Lower lobe of right lung (tissue), 2 donors: Measurements from ENCODE around the gene PODXL. TPM values are rescaled to one million over a fixed set of nuclear protein-coding genes. Genes with fewer than 3 reads are reported as not detected.

Experiments used
- ATAC-seq, 2 donors: fragments of 200-7000 bp; cut with Tn5 transposase; one replicate each; pipeline ENCODE4 v1.9.1; 2020 to 2022; ENCODE audit warnings: mild to moderate bottlenecking in 2 of 2, moderate library complexity in 2 of 2
- DNase-seq: peaks from one replicate; pipeline ENCODE4 v3.0.0-alpha.2; 2020
- H3K27ac ChIP-seq: fragments of 200-600 bp; one replicate; pipeline ENCODE4 v1.8.0; 2022
- H3K27me3 ChIP-seq: fragments of 200-600 bp; one replicate; pipeline ENCODE4 v1.8.0; 2022; ENCODE audit warnings: low read depth
- H3K36me3 ChIP-seq: fragments of 200-600 bp; one replicate; pipeline ENCODE4 v1.8.0; 2022; ENCODE audit warnings: mild to moderate bottlenecking
- H3K4me1 ChIP-seq: fragments of 200-600 bp; one replicate; pipeline ENCODE4 v1.8.0; 2022
- H3K4me3 ChIP-seq: fragments of 200-600 bp; one replicate; pipeline ENCODE4 v1.8.0; 2022; ENCODE audit warnings: mild to moderate bottlenecking
- H3K9me3 ChIP-seq: fragments of 200-600 bp; one replicate; pipeline ENCODE4 v1.8.0; 2022
- intact Hi-C: fragments of 100-400 bp; cut with DNase I; formaldehyde crosslinking; loops from one replicate; pipeline ENCODE4 v1.11.0; 2022
- total RNA-seq: library from RNA; stranded (reverse); fragmentation: NEBNext Ultra II Directional; extraction: Animal tissue kit (Norgen Biotek cat#: 25700); gene quantifications from one replicate; pipeline ENCODE4 v1.2.1, GENCODE V29; 2021
- TF ChIP-seq, protein P1 (sequence below): fragments of 200-600 bp; IDR thresholded peaks from one replicate; pipeline ENCODE4 v1.8.0; 2022; ENCODE audit warnings: antibody characterized with exemption, mild to moderate bottlenecking
- donor health status: DM: no; HTN: yes; CAD: no; lungs with severe emphysema.

Gene PODXL
- total RNA-seq, 1 donor from 2014 or later = 116 TPM

DNA sequence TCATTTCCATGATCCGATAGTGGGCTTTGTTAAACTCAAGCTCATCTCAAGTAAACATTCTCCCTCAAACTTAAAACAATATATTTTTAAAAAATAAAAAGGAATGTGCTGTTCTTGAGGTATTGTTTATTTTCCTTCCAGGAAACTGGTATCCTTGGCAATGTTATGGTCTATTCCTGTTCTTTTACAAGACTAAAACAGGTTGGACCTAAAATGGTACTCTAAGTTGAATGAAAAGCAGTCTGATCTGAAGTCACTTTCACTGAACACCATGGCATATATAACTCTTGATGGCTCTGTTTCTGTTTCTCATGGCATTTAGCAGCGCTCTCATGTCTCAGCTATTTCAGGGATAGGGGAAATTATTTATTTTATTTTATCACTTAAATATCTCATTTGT, 70.1 kb downstream of the PODXL start:
- H3K4me3 ChIP-seq = no peak overlapping the region
- no peak for ATAC-seq
- intact Hi-C loops = no loop called here

GRCh38 chr7:131483586-131483985, 72.8 kb downstream of the PODXL start:
- peaks cover 9% of the 10 kb centered on the region for H3K36me3 ChIP-seq
- H3K4me3 ChIP-seq = no peak overlapping the region
- ATAC-seq (no peak), DNase-seq (no peak)
- intact Hi-C loops = no loop called here
- H3K27ac ChIP-seq = no peak overlapping the region
- no peaks in the 10 kb centered on the region for H3K9me3 ChIP-seq
- H3K27me3 ChIP-seq = no peaks in the 10 kb centered on the region
- TF ChIP-seq, protein P1, sequence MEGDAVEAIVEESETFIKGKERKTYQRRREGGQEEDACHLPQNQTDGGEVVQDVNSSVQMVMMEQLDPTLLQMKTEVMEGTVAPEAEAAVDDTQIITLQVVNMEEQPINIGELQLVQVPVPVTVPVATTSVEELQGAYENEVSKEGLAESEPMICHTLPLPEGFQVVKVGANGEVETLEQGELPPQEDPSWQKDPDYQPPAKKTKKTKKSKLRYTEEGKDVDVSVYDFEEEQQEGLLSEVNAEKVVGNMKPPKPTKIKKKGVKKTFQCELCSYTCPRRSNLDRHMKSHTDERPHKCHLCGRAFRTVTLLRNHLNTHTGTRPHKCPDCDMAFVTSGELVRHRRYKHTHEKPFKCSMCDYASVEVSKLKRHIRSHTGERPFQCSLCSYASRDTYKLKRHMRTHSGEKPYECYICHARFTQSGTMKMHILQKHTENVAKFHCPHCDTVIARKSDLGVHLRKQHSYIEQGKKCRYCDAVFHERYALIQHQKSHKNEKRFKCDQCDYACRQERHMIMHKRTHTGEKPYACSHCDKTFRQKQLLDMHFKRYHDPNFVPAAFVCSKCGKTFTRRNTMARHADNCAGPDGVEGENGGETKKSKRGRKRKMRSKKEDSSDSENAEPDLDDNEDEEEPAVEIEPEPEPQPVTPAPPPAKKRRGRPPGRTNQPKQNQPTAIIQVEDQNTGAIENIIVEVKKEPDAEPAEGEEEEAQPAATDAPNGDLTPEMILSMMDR = no peak
- H3K4me1 ChIP-seq = peaks cover 12% of the 10 kb centered on the region

More for the DNA sequence above, 70.1 kb downstream of the PODXL start:
- TF ChIP-seq, protein P1 = no peak
- no peaks in the 10 kb centered on the region for H3K4me1 ChIP-seq
- H3K27ac ChIP-seq = no peak overlapping the region
- H3K27me3 ChIP-seq = no peaks in the 10 kb centered on the region
- peaks cover 9% of the 10 kb centered on the region for H3K36me3 ChIP-seq
- no peaks in the 10 kb centered on the region for H3K9me3 ChIP-seq
- no peak for DNase-seq

GRCh38 chr7:131482800-131483199, 73.6 kb downstream of the PODXL start:
- ATAC-seq = no peak
- Histone ChIP-seq H3K27me3 (no peaks in the 10 kb centered on the region), H3K27ac (no peak overlapping the region), H3K36me3 (peaks cover 7% of the 10 kb centered on the region), H3K4me1 (peaks cover 12% of the 10 kb centered on the region), H3K9me3 (no peaks in the 10 kb centered on the region), H3K4me3 (no peak overlapping the region)
- intact Hi-C loops = no loop called here
- TF ChIP-seq, protein P1 = no peak
- no peak for DNase-seq

DNA sequence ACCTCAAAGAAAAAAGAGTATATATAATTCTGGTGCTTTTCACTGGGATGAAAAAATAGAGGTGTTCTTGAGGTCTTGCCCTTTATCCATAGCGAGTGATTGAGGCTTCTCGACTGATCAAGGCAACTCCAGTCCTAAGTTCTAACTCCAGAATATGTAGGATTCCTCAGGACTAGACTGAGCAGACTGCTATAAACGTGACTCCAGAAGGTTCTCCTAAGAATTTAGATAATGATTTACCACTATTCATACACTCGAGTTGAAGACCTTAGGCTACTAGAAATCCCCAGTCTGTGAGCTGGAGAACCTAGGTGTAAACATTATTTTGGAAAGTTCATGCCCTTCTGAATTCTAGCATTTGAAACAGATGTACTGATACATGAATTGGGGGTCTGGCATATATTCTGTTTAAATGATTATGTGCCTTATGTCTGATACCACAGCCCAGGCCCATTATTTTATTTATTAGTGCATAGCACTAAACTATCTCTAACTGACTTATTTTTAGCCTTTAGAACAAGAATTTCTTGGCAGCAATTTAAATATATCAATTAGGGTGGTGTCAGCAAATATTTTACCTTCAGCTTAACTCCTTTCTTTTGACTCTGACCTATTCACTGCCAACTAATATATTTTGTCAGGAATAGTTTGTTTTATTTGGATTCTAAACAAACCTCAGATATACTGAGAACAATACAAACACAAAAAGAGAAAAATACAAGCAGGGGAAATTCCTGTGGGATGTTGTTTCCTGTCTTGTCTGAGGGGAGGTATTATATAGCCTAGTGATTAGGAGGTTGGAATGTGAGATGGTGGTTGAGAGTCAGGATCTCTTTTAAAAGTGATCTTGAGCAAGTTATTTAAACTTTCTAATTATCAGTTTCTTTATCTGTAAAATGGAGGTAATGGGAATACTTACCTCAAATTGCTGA, 75.8 kb downstream of the PODXL start:
- DNase-seq (no peak), ATAC-seq (peak; percentile 55 to 74)
- no peak overlapping the region for H3K4me3 ChIP-seq
- H3K27ac ChIP-seq = no peak overlapping the region
- TF ChIP-seq, protein P1 = no peak
- no peaks in the 10 kb centered on the region for H3K9me3 ChIP-seq
- no peaks in the 10 kb centered on the region for H3K36me3 ChIP-seq
- intact Hi-C loops = no loop called here
- peaks cover 12% of the 10 kb centered on the region for H3K4me1 ChIP-seq
- no peaks in the 10 kb centered on the region for H3K27me3 ChIP-seq

GRCh38 chr7:131476740-131477139, 79.7 kb downstream of the PODXL start:
- H3K27ac ChIP-seq = no peak overlapping the region
- TF ChIP-seq, protein P1 = no peak
- H3K4me1 ChIP-seq = peaks cover 12% of the 10 kb centered on the region
- peaks cover 1% of the 10 kb centered on the region for H3K36me3 ChIP-seq
- intact Hi-C loops = no loop called here
- H3K4me3 ChIP-seq = no peak overlapping the region
- no peak for ATAC-seq
- no peak for DNase-seq
- no peaks in the 10 kb centered on the region for H3K9me3 ChIP-seq
- no peaks in the 10 kb centered on the region for H3K27me3 ChIP-seq
